GM18526 (cell line): ENCODE data around the gene INPP4B.

Experiments used
- POLR2A ChIP-seq: IDR thresholded peaks from 3 replicates; pipeline ENCODE4 v1.6.1; 2011; ENCODE audit not compliant: insufficient read length; ENCODE audit errors: extremely low read depth

INPP4B gene

DNA sequence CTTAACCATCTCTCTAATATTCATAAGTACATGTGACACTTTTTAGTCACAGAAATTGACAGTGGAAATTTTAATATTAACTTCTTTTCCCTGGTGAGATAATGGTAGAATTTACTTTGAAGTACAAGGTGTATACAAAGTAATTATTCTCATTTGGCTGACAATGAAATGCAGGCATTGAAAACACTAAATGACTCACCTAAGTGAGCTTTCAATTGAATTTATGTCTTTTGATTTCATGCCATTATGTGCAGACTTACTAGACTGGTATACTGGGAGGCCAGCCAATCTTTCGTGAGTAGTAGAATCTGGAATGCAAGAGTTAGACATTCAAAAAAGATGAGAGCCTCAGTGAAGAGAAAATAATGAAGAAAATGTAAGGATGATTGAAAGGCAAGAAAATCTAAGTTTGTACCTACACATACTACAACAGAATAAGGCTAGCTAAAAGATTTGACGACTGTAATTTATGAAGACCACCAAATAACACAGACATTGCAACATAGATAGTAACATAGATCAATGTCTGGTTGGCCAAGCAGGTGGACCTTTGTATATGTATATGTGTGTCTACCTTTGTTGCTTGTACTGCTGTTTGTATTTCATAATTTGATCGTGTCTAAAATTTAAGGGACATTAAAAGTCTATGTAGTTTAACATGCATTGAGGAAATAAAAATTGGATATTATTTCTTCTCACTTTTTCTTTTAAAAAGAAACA, 750.1 kb downstream of the INPP4B start:
- TF ChIP-seq POLR2A, result no peak

DNA sequence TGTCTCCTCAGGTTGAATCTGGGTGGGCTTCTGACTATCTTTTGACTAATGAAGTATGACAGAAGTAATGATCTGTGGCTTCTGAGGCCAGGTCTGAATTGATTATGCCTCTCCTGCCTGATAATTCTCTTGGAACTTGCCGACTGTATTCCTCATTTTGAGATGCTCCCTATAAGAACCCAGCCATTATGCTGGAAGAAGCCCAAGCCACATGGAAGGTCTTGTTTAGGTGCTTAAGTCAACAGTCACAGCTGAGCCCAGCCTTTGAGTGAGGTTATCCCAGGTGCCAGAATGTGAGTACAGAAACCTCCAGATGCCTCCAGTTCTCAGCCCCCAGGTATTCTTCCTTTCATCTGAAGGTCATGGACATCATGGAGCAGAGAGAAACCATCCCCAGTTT, 753.2 kb downstream of the INPP4B start:
- no peak for TF ChIP-seq POLR2A

DNA sequence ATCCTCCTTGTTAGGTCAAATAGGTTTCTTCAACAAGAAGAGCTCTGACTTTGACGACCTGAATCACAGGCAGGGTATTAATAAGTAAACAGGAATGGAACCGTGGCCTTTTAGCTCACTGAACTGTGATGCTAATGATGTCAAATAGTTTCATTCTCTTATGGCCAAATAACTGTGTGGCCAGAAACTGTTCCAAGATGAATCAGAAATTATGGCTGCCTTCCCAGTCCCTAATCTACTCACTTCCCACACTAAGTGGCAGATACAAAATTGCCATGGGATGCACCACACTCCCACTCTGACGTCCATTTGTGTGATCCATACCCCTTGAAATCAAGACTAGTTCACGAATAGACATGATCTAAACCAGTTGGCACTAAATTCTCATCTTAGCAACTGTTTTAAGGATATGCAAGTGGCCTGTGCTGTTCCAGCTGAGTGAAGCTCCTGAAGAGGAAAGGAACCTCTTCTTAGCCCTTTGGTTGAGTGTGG, 754.4 kb downstream of the INPP4B start:
- TF ChIP-seq POLR2A, result no peak

DNA sequence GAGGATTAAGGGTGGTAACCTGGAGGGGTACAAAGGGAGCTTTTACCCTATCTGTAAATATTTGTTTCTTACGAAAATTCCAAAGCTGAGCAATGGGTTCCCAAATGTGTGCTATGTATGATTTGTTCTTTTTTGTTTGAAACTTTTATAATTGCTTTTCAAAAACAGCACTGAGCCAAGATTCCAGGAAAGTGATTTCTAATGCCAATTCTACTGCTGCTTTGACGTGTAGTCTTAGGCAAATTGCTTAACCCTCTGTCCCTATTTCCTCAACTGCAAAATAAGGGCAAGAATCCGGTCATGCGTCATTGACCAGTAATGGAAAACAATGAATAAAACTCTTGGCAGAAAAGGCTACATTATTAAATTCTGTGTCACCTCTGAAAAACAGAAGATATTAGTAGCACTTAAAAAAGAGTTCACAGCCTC, 755.0 kb downstream of the INPP4B start:
- no peak for TF ChIP-seq POLR2A

DNA sequence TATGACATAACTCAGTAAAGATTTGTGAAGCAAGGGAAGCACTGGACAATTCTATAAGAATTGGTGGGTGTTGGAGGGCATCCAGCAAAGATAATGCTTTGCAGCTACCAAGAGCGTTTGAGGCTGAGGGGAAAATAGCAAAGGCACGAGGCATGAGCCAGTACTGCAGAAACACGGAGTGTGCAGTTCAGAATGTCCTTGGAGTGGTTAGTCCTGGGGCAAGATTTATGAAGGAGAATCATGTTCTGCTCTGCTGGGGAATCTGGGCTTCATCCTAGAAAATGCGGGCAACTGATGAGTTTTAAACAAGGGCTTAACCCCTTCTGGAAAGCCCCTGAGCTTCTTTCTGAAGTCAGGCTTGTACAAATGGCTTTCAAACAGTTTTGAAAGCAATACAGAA, 757.2 kb downstream of the INPP4B start:
- no peak for TF ChIP-seq POLR2A

DNA sequence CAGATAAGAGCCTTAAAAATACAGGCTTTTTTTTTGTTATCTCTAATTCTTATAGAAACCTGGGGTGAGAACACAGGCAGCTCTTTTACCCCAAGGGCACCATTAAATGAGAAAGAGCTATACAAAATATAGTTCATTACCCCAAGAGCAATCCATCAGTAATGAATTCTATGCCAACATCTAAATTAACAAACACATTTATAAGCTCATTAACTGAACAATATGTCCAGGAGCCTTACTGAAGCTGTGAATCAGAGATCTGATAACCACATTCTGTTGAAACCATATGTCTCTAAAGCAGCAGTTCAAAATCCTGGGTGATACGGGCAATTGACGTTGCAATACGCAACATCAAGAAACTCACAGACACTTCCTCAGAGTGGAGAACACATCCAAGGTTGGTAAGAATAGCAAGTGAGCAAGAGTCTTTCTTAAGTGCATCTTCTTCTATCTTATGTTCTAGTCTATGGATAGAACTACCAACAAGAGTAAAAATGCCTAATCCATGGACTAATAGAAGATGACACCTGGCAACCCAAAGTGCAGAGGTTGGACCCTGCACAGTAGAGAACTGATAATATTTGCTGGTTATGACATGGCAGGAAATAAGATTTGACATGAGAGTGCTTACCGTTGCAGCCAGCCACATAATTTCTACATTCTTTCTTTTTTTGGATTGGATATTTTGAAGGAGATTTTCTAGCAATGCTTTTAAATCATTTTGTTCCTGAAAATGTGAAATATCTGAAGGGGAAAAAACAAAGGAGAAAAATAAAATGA, 760.4 kb downstream of the INPP4B start:
- TF ChIP-seq POLR2A, result no peak

DNA sequence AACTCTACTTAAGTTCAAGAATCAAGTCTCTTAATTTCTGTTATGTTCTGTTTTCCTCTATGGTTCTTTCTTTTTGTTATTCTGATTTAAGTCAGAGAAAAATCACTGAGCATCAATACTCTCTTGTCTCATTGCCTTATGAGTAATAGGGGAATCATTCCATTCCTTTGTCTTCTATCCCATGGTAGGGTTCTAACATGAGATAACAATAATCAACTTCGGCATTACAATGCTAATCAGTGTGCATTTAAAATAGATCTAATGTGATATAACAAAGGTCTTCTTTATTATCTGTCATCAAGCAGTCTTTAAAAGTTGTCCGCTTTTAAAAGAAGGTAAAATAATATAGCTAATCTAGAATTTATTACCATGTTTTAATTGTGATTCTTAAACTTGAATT, 762.8 kb downstream of the INPP4B start:
- no peak for TF ChIP-seq POLR2A

DNA sequence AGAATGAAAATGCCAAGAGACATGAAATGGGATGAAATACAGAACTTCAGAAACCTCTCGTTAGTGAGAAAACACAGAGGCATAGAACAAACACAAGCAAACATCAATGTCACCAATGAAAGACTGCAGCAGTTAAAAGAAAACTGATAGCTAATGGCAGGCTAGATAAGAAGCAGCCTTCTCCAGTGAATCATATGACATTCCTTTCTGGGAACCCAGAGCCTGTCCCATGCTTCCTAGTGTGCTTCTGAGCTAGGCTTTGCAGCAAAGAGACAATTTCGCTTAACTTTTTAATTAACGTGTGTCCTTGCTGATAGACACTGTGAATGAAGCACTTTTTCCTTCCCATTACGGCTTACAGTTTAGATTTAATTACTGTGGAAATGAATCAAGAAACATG, 765.1 kb downstream of the INPP4B start:
- no peak for TF ChIP-seq POLR2A

DNA sequence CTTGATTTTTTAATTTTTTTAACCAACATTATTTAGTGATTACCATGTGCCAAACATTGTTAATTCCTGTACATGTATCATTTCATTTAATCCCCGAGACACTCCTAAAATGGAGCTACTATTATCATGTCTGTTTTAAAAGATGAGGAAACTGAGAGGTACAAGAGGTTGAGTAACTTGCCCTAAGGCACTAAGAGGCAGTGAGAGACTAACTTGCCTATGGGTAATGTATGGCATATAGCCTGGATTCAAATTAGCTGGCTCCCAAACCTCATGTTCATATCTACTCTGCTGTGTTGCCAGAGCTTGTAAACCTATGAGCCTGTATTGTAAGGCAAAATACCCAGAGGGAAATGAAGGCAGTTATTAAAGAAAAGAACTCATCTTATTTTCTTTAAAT, 766.1 kb downstream of the INPP4B start:
- no peak for TF ChIP-seq POLR2A

DNA sequence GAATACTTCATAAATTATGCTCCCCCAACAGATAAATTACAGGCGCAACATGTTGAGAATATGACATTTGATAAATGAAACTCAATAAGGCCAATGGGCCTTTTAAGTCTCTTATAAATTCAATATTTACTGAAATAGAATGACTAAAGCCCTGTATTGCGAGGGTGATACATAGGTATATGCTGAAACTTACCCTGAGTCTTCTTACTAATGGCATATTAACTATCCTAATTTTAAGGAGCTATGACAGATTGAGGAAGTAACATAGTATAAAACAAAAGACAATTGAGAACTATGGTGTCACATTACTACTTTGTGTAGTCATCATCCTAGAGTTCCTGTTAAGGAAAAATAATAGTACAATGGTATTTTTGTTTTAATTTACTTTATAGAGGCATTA, 769.1 kb downstream of the INPP4B start:
- TF ChIP-seq POLR2A, result no peak

DNA sequence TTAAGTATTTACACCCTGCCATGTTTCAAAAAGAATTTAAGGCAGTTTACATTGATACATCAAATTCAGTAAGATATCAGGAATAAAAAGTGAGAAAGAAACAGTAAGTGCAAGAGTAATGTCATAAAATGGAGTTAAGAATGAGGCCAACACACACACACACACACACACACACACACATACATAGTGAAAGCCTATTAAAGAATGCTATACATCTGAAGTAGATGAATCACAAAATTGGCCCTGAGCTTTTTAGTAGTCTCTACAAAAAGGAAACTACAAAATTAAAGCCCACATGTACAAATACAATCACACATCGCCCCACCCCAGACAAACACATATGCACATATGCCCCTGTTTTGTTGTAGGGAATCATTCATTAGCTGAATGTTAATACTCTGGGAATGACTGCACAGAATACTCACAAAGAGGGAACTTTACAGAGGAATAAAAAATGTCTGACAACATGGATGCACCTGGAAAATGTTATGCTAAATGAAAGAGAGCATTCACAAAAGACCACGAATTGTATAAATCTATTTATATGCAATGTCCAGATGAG, 780.9 kb downstream of the INPP4B start:
- no peak for TF ChIP-seq POLR2A

DNA sequence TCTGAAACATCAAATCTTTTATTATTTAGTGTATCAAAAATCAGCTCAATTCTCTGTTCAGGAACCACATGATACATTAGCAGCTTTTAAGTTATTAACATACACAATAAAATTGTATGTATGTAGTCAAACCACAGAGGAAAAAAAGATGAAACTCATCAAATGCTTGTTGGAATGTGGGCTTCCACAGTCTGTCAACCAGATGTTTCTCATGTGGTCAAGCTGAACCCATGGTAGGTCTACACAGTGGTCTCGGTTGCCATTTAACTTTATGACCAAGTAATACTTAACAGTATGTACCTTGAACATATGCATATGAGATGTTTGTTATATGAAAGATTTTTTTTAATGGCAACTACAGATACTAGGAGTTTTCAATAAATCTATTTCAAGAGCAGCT, 781.9 kb downstream of the INPP4B start:
- no peak for TF ChIP-seq POLR2A

DNA sequence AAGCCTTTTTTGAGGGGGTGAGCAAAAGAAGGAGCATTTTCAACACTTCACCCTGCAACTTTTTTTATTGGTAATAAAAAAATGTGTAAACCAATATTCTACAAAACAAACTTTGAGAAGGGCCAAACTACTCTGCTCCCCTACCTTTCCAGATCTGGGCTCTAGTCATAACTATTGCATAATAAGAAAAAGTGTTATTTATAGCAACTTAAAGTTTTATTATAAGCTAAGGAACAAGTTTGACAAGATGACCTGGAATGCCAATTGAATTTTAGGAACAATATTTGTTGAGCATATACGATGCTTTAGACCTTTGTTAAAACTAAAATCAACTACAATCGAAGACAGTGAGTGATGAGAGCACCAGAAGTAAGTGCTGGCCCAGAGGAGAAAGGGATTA, 800.1 kb downstream of the INPP4B start:
- no peak for TF ChIP-seq POLR2A

DNA sequence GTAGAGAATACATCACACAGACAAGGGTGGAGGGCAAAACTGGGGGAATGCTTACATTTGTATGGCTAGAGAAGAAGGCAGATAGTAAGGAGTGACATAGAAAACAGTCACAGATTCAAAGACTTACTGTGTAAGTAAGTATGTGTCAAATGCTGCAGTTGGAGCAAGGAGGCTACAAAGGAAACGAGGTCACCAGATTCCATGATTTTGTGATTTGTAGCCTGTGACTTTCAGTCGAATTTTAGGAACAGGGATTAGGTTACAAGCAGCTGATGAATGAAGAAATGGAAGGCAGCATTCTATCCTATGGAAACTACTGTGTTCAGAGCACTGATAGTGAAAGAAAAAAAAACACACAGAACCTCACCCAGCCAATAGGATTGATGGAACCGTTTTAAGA, 801.8 kb downstream of the INPP4B start:
- no peak for TF ChIP-seq POLR2A

DNA sequence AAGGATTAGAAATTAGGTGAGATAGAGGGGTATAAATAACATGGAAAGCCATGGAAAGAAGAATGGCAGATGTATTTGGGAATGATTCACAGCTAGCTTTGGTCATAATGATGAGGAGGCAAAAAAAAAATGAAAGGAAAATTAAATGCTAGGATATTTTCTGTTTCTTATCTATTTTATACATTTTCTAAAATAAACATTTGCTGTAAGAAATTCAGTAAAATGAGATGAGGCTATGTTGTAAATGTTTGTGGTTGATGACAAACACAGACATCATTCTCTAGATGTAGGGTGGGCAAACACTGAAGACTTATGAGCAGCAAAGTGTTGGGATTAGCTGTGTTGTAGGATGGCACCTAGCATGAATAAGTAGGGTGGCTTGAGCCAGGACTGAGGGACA, 802.6 kb downstream of the INPP4B start:
- TF ChIP-seq POLR2A, result no peak

DNA sequence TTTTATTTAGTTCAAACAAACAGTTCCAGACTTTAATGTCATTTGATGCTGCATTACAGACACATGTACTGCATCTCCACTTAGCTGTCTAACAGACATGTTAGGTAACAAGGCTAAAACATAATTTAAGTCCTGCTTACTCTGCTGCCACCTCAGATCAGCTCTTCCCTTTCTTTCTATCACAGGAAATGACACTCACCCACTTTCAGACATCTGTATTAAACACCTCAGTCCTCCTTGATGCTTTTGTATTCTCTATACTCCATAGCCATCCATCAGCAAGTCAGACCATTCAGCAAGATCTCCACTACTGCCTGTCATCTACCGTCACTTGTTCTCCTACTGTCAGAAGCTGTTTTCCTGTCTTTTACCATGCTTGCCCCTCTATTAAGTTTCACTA, 804.3 kb downstream of the INPP4B start:
- no peak for TF ChIP-seq POLR2A
